GM19372 (cell line): ENCODE results near the gene STAC3.

Source experiments
- ATAC-seq: cut with Tn5 transposase; IDR thresholded peaks from one replicate; pipeline ENCODE4 v1.9.1; 2021; ENCODE audit warnings: mild to moderate bottlenecking, low read depth, moderate library complexity; ENCODE audit not compliant: unreplicated experiment

STAC3 gene

GRCh38 chr12:57196439-57196838 lies 54.5 kb downstream of the STAC3 start:
- no peak for ATAC-seq

DNA sequence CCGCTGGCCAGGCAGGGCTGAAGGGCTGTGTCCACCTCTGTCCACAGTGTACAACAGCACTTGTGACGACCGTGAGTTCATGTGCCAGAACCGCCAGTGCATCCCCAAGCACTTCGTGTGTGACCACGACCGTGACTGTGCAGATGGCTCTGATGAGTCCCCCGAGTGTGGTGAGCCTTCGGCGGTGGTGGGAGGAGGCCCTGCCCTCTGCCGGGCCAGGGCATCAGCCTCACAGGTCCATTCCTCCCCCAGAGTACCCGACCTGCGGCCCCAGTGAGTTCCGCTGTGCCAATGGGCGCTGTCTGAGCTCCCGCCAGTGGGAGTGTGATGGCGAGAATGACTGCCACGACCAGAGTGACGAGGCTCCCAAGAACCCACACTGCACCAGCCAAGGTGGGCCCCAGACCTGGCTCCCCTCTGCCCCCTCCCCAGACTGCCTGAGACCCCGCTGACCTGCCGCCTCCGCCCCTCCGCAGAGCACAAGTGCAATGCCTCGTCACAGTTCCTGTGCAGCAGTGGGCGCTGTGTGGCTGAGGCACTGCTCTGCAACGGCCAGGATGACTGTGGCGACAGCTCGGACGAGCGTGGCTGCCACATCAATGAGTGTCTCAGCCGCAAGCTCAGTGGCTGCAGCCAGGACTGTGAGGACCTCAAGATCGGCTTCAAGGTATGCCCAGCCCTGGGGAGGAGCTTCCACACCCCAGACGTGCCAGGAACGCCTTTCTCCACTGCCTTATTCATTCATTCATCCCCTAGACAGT lies 55.2 kb downstream of the STAC3 start:
- ATAC-seq = no peak

GRCh38 chr12:57195186-57195585 lies 55.8 kb downstream of the STAC3 start:
- no peak for ATAC-seq

DNA sequence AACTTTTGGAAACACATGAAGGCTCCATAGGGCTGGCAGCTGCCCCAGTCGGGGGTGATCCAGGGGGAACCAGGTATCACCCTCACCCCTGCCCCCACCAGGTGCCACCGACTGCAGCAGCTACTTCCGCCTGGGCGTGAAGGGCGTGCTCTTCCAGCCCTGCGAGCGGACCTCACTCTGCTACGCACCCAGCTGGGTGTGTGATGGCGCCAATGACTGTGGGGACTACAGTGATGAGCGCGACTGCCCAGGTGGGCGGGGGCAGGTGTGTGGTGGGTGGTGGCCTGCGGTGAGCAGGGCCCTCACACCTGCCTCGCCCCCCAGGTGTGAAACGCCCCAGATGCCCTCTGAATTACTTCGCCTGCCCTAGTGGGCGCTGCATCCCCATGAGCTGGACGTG lies 56.7 kb downstream of the STAC3 start:
- ATAC-seq = no peak

- no peak for ATAC-seq
Measured at GRCh38 chr12:57193706-57194245, 57.2 kb downstream of the STAC3 start.
